Transverse colon (tissue), 4 donors: ENCODE data around the gene ZNF407.

Source experiments
- CTCF ChIP-seq, 5 experiments: fragments of 200-600 bp in 3 of 5; fragments of 450-650 bp in 2 of 5; sonication (generic) in 3 of 5; IDR thresholded peaks; 1 replicate in 2 of 5; 2 replicates in 3 of 5; pipeline ENCODE4 v1.5.1; 2016 to 2017; ENCODE audit warnings: antibody characterized with exemption in 5 of 5, inconsistent platforms in 3 of 5, mild to moderate bottlenecking in 2 of 5, moderate library complexity in 1 of 5
- POLR2A ChIP-seq: fragments of 450-650 bp; IDR thresholded peaks from one replicate; pipeline ENCODE4 v1.6.1; 2016; ENCODE audit warnings: antibody characterized with exemption, mild to moderate bottlenecking, moderate library complexity
- POLR2AphosphoS5 ChIP-seq, 3 donors: sonication (generic); formaldehyde crosslinking; IDR thresholded peaks; one replicate each; pipeline ENCODE4 v1.6.1; 2016; ENCODE audit warnings: antibody characterized with exemption in 3 of 3

GRCh38 chr18:75054046-75054445, 456.4 kb downstream of the ZNF407 start:
- TF ChIP-seq CTCF (IDR thresholded peaks at IDR 0.05) (no peak), POLR2A (no peak), POLR2AphosphoS5 (IDR thresholded peaks at IDR 0.05) (no peak)
